Thyroid gland (tissue), 4 donors: ENCODE results near the gene RPS26.

Experiments
- CTCF ChIP-seq, 6 experiments: fragments of 200-600 bp in 3 of 6; fragments of 450-650 bp in 3 of 6; sonication (generic) in 3 of 6; IDR thresholded peaks; one replicate each; pipeline ENCODE4 v1.5.1; 2016 to 2019; ENCODE audit warnings: antibody characterized with exemption in 6 of 6, mild to moderate bottlenecking in 2 of 6, inconsistent platforms in 1 of 6, moderate library complexity in 1 of 6
- POLR2A ChIP-seq, 2 donors: fragments of 450-650 bp; IDR thresholded peaks; one replicate each; pipeline ENCODE4 v1.6.1; 2017; ENCODE audit warnings: antibody characterized with exemption in 2 of 2, mild to moderate bottlenecking in 2 of 2, moderate library complexity in 1 of 2

GRCh38 chr12:56062996-56063395 lies 21.3 kb downstream of the RPS26 start:
- TF ChIP-seq CTCF (IDR thresholded peaks at IDR 0.05): no peak
- no peak for TF ChIP-seq POLR2A (IDR thresholded peaks at IDR 0.05)
